GM21786 (cell line): ENCODE data around the gene WDTC1.

Experiments
- ATAC-seq: cut with Tn5 transposase; IDR thresholded peaks from one replicate; pipeline ENCODE4 v1.9.1; 2021; ENCODE audit not compliant: unreplicated experiment

Gene WDTC1

GRCh38 chr1:27332536-27333281 is 98.3 kb downstream of the WDTC1 start:
- ATAC-seq: no peak

GRCh38 chr1:27333717-27334279 is 99.4 kb downstream of the WDTC1 start:
- ATAC-seq: no peak

- no peak for ATAC-seq
These were observed 101.3 kb downstream of the WDTC1 start for GRCh38 chr1:27335506-27336422.

GRCh38 chr1:27336756-27337155 is 102.3 kb downstream of the WDTC1 start:
- no peak for ATAC-seq

DNA sequence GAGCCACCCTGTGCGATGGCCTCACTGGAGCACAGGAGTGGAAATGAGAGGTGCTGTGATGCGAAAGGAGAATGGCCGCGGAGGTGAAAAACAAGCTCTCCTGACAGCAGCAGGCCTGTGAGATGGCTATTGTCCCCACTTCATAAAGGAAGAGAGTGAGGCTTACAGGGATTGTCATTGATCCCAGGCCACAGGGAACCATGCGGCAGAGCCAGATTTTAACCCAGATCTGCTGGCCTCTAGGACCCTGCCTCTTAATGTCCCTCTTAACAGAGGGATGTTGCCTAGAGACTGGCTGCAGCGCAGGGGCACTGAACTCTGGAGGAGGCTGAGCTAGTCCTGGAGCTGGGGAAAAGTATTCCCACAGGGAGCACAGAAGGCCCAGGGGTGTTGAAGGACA is 104.3 kb downstream of the WDTC1 start:
- no peak for ATAC-seq

GRCh38 chr1:27339213-27339612 is 104.8 kb downstream of the WDTC1 start:
- ATAC-seq: no peak

GRCh38 chr1:27341525-27342252 is 107.3 kb downstream of the WDTC1 start, which contains the start of gene SYTL1:
Gene SYTL1, plus strand, starts transcription at chr1:27342022. Its CDS starts 3,313 bp downstream, at chr1:27345335.
- ATAC-seq: peak; percentile 59

DNA sequence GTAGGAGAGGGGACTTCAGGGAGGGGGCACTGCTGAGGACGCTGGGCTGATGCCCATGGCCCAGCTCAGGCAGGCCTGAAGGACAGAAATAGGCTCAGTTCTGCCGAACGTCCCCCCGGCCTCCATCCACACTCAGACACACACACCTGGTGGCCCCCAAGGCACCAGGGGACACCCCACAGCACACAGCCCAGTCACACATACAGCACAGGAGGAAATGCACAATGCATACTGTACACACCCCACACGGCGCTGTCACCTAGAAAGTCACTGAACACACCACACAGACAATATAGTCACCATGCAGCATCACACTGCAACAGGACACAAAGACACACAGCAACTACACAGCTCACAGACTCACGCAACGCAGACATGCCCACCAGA is 108.0 kb downstream of the WDTC1 start:
- ATAC-seq: no peak

DNA sequence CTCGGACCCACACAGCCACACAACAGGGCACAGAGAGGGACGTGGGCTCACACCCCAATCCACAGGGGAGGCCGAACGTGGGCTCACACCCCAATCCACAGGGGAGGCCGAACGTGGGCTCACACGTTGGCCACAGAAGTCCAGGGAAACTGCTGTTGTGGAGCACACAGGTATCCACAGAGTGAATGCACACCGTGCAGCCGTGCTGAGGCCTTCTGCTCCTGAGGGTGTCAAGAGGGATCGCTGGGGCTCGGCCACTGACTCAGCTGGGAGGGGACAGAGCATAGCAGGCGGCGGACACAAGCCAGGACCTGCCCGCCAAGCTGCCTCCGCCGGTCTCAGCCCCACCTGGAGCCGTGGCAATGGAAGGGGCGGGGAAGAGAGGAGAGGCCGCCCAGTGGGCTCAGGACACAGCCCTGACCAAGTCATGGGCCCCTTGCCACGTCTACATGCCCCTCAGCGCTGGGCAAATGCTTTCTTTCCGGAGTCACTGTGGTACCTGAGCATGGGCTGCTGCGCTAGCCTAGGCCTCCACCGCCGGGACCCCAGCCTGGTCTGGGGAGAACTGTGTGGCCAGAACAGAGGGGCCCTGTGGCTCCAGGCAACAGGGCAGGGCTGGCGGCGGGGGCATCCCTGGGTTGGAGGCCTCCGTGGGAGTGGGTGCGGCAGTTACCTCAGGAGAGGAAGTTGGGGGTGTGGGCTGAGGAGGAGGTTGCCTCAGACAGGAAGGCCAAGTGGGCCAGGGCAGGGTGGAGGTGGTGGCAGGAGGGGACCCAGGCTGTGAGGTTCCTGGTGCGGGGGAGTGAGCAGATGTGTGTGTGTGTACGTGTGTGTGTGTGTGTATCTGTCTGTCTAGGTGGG is 108.6 kb downstream of the WDTC1 start:
- ATAC-seq: no peak

GRCh38 chr1:27343639-27344025 is 109.2 kb downstream of the WDTC1 start:
- no peak for ATAC-seq

DNA sequence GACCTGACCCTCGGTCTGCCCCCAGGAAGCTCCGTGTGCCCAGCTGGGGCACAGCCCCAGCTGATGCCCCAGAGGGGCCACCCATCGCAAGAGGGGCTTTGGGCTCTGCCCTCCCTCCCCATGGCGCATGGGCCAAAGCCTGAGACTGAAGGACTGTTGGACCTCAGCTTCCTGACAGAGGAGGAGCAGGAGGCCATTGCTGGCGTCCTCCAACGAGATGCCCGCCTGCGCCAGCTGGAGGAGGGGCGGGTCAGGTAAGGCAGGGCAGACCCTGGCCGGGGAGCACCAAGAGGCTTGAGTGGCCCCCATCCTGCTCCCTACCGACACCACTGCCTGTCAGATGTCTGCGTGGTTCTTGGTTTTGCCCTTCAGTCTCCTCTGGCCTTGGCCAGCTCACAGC is 110.8 kb downstream of the WDTC1 start:
- no peak for ATAC-seq

- ATAC-seq: no peak
These were observed 111.9 kb downstream of the WDTC1 start for GRCh38 chr1:27346357-27346756.

GRCh38 chr1:27346991-27347624 is 112.7 kb downstream of the WDTC1 start:
- ATAC-seq: no peak

DNA sequence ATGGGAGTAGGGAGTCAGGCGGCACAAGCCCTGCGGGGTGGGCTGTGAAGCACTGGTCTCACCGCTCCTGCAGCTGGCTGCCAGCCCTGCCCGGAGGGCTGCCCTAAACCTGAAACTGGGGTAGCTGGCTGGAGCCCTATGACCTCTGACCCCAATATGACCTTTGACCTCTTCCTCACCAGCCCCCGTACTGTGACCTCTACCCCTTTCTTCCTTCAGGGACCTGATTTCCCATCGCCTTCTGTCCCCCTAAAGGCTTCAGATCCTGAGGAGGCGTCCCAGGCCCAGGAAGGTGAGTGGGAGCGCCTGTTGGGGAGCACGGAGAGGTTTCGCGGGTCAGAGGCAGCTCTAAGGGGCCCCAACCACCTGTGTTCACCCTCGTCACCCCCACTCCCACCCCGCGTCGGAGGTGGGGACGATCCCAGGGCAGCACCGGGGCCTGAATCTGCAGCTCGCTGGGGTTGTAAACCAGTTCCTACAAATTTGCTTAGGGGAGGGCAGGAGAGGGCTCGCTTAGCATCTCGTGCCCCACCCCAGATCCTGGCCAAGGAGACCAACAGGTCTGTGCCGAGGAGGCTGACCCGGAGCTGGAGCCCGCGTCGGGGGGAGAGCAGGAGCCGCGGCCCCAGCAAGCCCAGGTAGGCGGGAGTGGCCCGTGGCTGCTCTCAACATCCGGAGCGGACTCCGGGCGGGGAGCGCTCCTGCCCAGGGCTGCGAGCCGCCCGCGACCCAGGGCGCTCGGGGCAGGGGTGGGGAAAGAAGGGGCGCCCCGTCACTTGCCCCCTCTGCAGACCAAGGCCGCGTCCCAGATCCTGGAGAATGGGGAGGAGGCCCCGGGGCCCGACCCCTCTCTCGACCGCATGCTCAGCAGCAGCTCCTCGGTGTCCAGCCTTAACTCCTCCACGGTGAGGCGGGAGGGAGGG is 114.7 kb downstream of the WDTC1 start:
- ATAC-seq: no peak

DNA sequence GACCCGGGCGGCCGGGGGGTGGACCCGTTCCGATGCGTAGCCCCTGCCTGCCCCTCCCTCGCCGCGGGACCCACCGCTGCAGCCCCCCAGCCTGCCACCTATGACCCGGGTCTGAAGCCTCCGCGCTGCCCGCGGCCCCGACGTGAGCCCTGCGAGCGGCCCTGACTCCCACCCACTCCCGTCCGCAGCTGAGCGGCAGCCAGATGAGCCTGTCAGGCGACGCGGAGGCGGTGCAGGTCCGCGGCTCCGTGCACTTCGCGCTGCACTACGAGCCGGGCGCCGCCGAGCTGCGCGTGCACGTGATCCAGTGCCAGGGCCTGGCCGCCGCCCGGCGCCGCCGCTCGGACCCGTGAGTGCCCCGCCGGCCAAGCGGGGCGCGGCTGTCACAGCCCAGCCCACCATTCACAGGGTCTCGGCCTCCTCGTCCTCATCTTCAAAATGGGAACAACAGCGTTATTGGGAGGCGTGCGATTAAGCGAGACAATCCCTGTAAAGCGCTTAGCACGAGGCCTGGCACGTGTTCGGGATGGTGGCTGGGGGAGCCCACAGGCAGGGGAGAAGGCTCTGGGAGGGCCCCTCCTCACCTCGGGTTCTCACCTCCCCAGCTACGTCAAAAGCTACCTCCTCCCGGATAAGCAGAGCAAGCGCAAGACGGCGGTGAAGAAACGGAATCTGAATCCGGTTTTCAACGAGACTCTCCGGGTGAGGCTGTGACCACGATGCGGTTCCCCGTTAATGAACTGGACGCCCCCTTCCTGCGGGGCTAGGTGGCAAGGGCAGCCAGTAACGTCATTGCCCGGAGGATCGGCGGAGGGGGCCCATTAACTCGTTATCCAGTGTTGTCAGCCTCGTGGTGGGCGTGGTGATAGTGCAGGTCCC is 115.6 kb downstream of the WDTC1 start:
- no peak for ATAC-seq

DNA sequence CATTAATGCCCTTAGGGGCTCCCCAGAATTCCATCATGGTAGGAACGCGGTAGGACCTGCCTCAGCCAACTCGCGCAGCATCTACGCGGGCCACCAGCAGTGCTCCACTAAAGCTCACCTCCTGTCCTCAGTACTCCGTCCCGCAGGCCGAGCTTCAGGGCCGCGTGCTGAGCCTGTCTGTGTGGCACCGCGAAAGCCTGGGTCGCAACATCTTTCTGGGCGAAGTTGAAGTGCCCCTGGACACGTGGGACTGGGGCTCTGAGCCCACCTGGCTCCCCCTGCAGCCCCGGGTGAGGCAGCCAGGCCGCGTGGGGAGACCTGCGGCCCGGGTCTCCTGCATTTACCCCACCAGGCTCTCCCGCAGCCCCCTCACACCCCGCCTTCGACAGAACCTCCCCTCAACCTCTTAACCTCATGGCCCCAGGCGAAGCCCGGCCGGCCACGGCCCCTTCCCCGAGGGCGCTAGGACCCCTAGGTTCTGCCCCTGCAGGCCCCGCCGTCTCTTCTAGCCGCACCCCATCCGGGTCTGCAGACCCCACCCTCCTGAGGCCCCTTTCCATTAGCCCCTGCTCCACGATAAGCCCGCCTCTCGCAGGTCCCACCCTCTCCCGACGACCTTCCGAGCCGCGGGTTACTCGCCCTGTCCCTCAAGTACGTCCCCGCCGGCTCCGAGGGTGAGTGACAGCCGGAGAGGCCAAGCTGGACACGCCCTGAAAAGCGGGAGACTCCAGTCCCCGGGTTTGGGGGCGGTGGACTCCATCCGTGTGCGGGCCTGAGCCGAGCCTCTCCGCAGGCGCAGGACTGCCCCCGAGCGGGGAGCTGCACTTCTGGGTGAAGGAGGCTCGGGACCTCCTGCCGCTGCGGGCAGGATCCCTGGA is 116.5 kb downstream of the WDTC1 start:
- ATAC-seq: no peak
